Hepatocyte (in vitro differentiated cells): Measurements from ENCODE around the gene AVEN. TPM values are rescaled to one million over a fixed set of nuclear protein-coding genes. Genes with fewer than 3 reads are reported as not detected.

Experiments
- DNase-seq: peaks from one replicate; pipeline ENCODE4 v3.0.0-alpha.2; 2016; ENCODE audit warnings: low spot score
- H2AFZ ChIP-seq: fragments of 200-600 bp; sonication (generic); 2 replicates; pipeline ENCODE4 v1.6.0; 2016; ENCODE audit warnings: antibody characterized with exemption, mild to moderate bottlenecking
- H3K27ac ChIP-seq: fragments of 200-600 bp; sonication (generic); 2 replicates; pipeline ENCODE4 v1.5.1; 2016; ENCODE audit warnings: mild to moderate bottlenecking
- H3K27me3 ChIP-seq: fragments of 200-600 bp; sonication (generic); 2 replicates; pipeline ENCODE4 v1.6.1; 2016
- H3K36me3 ChIP-seq: fragments of 200-600 bp; sonication (generic); replicated peaks from 2 replicates; pipeline ENCODE4 v1.5.1; 2016; ENCODE audit warnings: low read depth; ENCODE audit not compliant: insufficient read depth
- H3K4me1 ChIP-seq: fragments of 200-600 bp; sonication (generic); 2 replicates; pipeline ENCODE4 v1.5.1; 2016; ENCODE audit warnings: mild to moderate bottlenecking, moderate library complexity; ENCODE audit not compliant: insufficient read depth
- H3K4me2 ChIP-seq: fragments of 200-600 bp; sonication (generic); 2 replicates; pipeline ENCODE4 v1.6.0; 2016
- H3K4me3 ChIP-seq: fragments of 200-600 bp; sonication (generic); 2 replicates; pipeline ENCODE4 v1.5.1; 2016; ENCODE audit warnings: mild to moderate bottlenecking
- H3K79me2 ChIP-seq: fragments of 200-600 bp; sonication (generic); 2 replicates; pipeline ENCODE4 v1.6.0; 2017; ENCODE audit warnings: mild to moderate bottlenecking
- H3K9me2 ChIP-seq: fragments of 200-600 bp; sonication (generic); replicated peaks from 2 replicates; pipeline ENCODE4 v1.6.0; 2017; ENCODE audit warnings: mild to moderate bottlenecking; ENCODE audit not compliant: insufficient read depth
- H3K9me3 ChIP-seq: fragments of 200-600 bp; sonication (generic); 2 replicates; pipeline ENCODE4 v1.5.1; 2016; ENCODE audit warnings: low read depth, mild to moderate bottlenecking
- H4K20me1 ChIP-seq: fragments of 200-600 bp; sonication (generic); 2 replicates; pipeline ENCODE4 v1.6.0; 2016; ENCODE audit warnings: mild to moderate bottlenecking; ENCODE audit not compliant: insufficient read depth, poor library complexity, severe bottlenecking
- EZH2 ChIP-seq: fragments of 200-600 bp; sonication (generic); IDR thresholded peaks from 2 replicates; pipeline ENCODE4 v1.6.1; 2016; ENCODE audit warnings: antibody characterized with exemption, mild to moderate bottlenecking, borderline replicate concordance
- EZH2phosphoT487 ChIP-seq: fragments of 200-600 bp; sonication (generic); IDR thresholded peaks from one replicate; pipeline ENCODE4 v1.6.1; 2018; ENCODE audit warnings: antibody characterized with exemption, mild to moderate bottlenecking, low read depth, moderate library complexity; ENCODE audit not compliant: unreplicated experiment, severe bottlenecking
- WGBS: methylation state at CpG from one replicate; pipeline ENCODE4 v1.1.6; 2016; ENCODE audit warnings: low lambda C conversion rate; ENCODE audit errors: missing lambda C conversion rate; 5-methylcytosine and 5-hydroxymethylcytosine counted together
- polyA plus RNA-seq: library from polyadenylated mRNA; unstranded; fragments of >200 nt; fragmentation: Nextera tagmentation; extraction: Ambion mirVana; gene quantifications from 2 replicates; pipeline ENCODE4 v1.2.1, GENCODE V29; 2016
- total RNA-seq: library from RNA; depleted of rRNA; stranded (reverse); fragments of >200 nt; gene quantifications from 2 replicates; pipeline ENCODE4 v1.2.3, GENCODE V29; 2014
- TF ChIP-seq, protein P1 (sequence below): fragments of 200-600 bp; sonication (generic); IDR thresholded peaks from 2 replicates; pipeline ENCODE4 v1.5.1; 2016; ENCODE audit warnings: antibody characterized with exemption, mild to moderate bottlenecking; ENCODE audit not compliant: poor library complexity

AVEN gene
- total and polyA plus RNA-seq, 2 experiments from 2014 or later = 14.8 to 16.4 TPM

DNA sequence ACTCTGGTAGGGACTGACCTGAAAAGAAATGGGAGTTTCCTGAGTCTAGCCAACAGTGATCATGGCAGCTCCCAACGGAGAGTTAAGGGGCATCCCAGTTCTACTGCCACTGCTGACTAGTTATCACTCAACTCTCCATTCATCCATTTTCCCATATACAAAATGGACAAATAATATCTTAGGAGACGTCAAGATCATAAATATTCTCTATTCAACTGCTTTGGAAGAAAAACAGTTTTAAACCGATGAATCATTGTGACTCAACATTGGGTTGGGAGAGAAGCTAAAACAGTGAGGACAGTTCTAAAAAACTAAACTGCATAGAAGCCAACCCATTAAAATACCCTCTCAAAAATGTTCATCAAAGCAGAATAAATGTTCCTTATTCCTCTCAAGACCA is 128.3 kb downstream of the AVEN start:
- H4K20me1 ChIP-seq = no peaks in the 10 kb centered on the region
- H3K9me3 ChIP-seq = no peaks in the 10 kb centered on the region
- H3K36me3 ChIP-seq = no peaks in the 10 kb centered on the region
- WGBS = 86% methylated on average over 3 of the region's 3 CpGs
- H3K4me1 ChIP-seq = no peaks in the 10 kb centered on the region
- no peak overlapping the region for H2AFZ ChIP-seq
- H3K4me2 ChIP-seq = no peak overlapping the region
- peaks cover 3% of the 10 kb centered on the region for H3K79me2 ChIP-seq
- H3K9me2 ChIP-seq = no peaks in the 10 kb centered on the region
- DNase-seq = no peak
- H3K27me3 ChIP-seq = no peaks in the 10 kb centered on the region
- H3K4me3 ChIP-seq = no peak overlapping the region
- no peak overlapping the region for H3K27ac ChIP-seq
- TF ChIP-seq EZH2 (no peak), EZH2phosphoT487 (no peak)
- TF ChIP-seq, protein P1, sequence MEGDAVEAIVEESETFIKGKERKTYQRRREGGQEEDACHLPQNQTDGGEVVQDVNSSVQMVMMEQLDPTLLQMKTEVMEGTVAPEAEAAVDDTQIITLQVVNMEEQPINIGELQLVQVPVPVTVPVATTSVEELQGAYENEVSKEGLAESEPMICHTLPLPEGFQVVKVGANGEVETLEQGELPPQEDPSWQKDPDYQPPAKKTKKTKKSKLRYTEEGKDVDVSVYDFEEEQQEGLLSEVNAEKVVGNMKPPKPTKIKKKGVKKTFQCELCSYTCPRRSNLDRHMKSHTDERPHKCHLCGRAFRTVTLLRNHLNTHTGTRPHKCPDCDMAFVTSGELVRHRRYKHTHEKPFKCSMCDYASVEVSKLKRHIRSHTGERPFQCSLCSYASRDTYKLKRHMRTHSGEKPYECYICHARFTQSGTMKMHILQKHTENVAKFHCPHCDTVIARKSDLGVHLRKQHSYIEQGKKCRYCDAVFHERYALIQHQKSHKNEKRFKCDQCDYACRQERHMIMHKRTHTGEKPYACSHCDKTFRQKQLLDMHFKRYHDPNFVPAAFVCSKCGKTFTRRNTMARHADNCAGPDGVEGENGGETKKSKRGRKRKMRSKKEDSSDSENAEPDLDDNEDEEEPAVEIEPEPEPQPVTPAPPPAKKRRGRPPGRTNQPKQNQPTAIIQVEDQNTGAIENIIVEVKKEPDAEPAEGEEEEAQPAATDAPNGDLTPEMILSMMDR = no peak

DNA sequence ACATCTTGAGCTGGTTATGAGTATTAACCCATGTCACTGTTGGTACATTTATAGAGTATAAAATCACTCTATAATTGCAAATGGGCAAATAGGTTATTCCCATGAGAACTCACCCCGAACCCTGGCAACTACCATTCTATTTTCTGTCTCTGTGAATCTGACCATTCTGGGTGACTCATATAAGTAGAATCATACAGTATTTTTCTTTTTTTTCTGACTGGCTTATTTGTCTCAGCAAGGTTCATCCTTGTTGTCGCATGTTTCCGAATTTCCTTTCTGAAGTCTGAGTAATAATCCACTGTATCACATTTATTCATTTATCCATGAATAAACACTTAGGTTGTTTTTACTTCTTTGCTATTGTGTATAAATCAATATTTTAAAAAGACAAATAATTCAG is 130.6 kb downstream of the AVEN start:
- no peak overlapping the region for H3K4me3 ChIP-seq
- H3K4me1 ChIP-seq = no peaks in the 10 kb centered on the region
- no peak overlapping the region for H2AFZ ChIP-seq
- no peaks in the 10 kb centered on the region for H3K36me3 ChIP-seq
- WGBS = 95% methylated on average over 3 of the region's 3 CpGs
- H3K27ac ChIP-seq = no peak overlapping the region
- TF ChIP-seq EZH2phosphoT487 = no peak
- TF ChIP-seq EZH2 = no peak
- TF ChIP-seq, protein P1 = no peak
- no peak for DNase-seq
- H3K27me3 ChIP-seq = no peaks in the 10 kb centered on the region
- H3K4me2 ChIP-seq = no peak overlapping the region
- no peaks in the 10 kb centered on the region for H3K9me2 ChIP-seq
- H4K20me1 ChIP-seq = no peaks in the 10 kb centered on the region
- no peaks in the 10 kb centered on the region for H3K79me2 ChIP-seq
- no peaks in the 10 kb centered on the region for H3K9me3 ChIP-seq

DNA sequence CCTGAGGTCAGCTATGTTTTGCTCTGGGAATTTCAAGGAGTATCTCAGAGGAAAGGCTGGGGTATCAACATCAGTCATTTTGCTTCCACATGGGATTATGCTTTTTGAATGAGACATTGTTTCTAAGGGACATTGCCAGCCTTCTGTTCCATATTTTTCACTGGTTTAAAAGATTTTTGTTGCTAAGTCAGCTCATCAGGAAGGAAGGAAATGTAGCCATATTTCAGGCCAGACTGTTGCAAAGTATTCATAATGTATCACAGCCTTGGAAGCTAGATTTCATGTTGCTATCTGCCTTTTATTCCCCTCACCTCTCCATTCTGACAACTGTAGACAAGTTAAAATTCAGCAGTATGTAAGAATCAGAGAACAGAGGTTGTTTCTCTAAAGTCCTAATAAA is 131.7 kb downstream of the AVEN start:
- Histone ChIP-seq H4K20me1 (no peaks in the 10 kb centered on the region), H3K9me3 (no peaks in the 10 kb centered on the region), H3K27me3 (no peaks in the 10 kb centered on the region), H3K36me3 (no peaks in the 10 kb centered on the region), H3K4me3 (no peak overlapping the region), H3K4me1 (no peaks in the 10 kb centered on the region), H3K4me2 (no peak overlapping the region), H2AFZ (no peak overlapping the region), H3K27ac (no peak overlapping the region), H3K79me2 (no peaks in the 10 kb centered on the region), H3K9me2 (no peaks in the 10 kb centered on the region)
- TF ChIP-seq, protein P1 = no peak
- no peak for TF ChIP-seq EZH2phosphoT487
- no peak for DNase-seq

DNA sequence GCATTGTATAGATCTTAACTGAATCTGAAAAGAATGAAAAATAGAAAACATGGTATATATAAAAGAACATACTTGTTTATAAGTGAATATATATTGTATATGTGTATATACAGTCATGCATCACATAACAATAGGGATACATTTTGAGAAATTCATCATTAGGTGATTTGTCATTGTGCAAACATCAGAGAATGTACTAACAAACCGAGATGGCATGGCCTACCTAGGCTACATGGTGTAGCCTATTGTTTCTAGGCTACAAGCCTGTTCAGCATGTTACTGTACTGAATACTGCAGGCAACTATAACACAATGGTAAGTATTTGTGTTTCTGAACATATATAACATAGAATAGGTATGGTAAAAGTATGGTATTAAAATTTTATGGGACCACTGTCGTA is 135.3 kb downstream of the AVEN start:
- Histone ChIP-seq H3K4me3 (no peak overlapping the region), H3K9me3 (no peaks in the 10 kb centered on the region), H3K4me1 (no peaks in the 10 kb centered on the region), H3K27me3 (no peaks in the 10 kb centered on the region), H3K9me2 (no peaks in the 10 kb centered on the region), H4K20me1 (no peaks in the 10 kb centered on the region), H2AFZ (no peak overlapping the region), H3K4me2 (no peak overlapping the region), H3K27ac (no peak overlapping the region), H3K36me3 (no peaks in the 10 kb centered on the region), H3K79me2 (no peaks in the 10 kb centered on the region)
- no peak for DNase-seq
- TF ChIP-seq, protein P1 = no peak
- TF ChIP-seq EZH2phosphoT487 (no peak), EZH2 (no peak)
- 94% methylated on average over 2 of the region's 2 CpGs for WGBS
